Measurements from ENCODE around the gene SMIM32.

Gene SMIM32

DNA sequence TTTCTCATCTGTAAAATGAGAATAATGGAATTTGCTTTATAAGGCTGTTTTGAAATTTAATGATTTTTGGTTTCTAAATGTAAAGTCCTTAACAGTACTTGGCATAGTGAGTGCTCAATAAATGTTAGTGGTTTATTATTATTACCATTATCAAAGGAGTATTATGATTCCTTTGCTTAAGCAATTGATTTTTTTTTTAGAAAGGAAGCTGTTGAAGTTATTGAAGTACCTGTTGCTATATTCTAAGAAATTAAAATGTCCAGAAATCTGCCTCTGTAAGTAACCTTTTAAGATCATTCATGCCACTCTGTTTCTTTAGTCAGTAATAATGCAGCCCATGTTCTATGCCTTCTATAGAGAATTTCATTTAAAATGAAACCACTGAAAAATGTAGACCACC is 45.3 kb downstream of the SMIM32 start:
- H3K4me3 ChIP-seq (ENCODE audit: control insufficient read depth, low read depth, low read length) = no peak overlapping the region
- DNase-seq (ENCODE audit: low read depth) = no peak
- TF ChIP-seq, protein P1, sequence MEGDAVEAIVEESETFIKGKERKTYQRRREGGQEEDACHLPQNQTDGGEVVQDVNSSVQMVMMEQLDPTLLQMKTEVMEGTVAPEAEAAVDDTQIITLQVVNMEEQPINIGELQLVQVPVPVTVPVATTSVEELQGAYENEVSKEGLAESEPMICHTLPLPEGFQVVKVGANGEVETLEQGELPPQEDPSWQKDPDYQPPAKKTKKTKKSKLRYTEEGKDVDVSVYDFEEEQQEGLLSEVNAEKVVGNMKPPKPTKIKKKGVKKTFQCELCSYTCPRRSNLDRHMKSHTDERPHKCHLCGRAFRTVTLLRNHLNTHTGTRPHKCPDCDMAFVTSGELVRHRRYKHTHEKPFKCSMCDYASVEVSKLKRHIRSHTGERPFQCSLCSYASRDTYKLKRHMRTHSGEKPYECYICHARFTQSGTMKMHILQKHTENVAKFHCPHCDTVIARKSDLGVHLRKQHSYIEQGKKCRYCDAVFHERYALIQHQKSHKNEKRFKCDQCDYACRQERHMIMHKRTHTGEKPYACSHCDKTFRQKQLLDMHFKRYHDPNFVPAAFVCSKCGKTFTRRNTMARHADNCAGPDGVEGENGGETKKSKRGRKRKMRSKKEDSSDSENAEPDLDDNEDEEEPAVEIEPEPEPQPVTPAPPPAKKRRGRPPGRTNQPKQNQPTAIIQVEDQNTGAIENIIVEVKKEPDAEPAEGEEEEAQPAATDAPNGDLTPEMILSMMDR (conservative IDR thresholded peaks at IDR 0.05; ENCODE audit: control insufficient read depth, insufficient read depth, low read depth, low read length) = no peak

DNA sequence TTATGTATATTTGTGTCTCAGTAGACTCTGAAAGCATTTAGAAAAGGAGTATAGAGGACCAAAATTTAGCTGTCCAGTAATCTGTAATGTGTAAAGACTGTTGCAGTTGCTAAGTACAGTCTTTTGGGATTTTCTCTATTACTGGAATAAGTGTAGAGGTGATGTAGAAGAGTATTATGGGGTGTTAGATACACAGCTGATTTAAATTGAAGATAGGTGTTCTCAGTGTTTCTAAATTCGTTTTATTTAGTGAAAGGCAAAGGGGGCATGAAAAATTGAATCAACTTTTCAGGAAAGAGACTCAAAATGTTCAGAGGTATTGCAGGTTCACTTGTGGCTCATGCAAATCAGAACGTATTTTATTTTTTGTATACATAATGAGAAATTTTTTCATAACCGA is 46.8 kb downstream of the SMIM32 start:
- TF ChIP-seq, protein P1 (conservative IDR thresholded peaks at IDR 0.05; ENCODE audit: control insufficient read depth, insufficient read depth, low read depth, low read length) = no peak
- no peak for DNase-seq (ENCODE audit: low read depth)
- no peak overlapping the region for H3K4me3 ChIP-seq (ENCODE audit: control insufficient read depth, low read depth, low read length)

DNA sequence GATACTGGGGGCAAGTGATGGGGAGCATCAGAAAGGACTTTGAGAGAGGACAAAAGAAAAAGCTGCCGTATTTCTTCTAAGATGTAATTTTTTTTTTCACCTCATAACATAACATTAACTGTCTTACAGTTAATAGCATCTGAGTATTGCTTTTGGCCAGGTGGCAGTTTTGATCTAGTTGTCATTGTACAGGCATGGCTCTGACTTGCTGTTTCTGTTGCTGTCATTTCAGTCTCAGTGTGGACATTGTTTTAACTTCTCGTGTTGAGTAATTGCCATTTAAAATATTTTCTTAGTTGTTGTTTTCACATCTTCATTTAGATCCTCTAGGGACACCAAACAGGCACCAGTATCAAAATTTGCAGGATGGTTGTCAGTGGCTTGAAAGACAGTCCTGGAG is 47.9 kb downstream of the SMIM32 start:
- H3K4me3 ChIP-seq (ENCODE audit: control insufficient read depth, low read depth, low read length) = no peak overlapping the region
- DNase-seq (ENCODE audit: low read depth) = no peak
- TF ChIP-seq, protein P1 (conservative IDR thresholded peaks at IDR 0.05; ENCODE audit: control insufficient read depth, insufficient read depth, low read depth, low read length) = no peak

DNA sequence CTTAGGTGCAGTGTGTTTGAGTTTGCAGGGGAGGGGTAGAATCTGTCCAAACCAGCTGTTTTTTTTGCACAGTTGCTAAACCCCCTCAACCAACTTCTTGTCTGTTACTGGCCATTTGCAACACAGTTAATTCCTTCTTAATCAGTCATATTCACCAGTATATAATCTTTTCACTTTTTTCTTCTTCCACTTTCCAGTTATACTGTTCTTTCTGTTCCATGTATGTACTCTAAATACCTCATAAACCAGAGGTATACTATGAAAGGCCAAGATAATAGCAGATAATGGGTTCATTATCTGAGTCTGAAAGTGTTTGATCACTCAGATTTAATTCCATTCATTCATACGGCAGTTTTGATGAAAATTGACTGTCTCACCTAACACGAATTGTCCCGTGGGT is 49.2 kb downstream of the SMIM32 start:
- TF ChIP-seq, protein P1 (conservative IDR thresholded peaks at IDR 0.05; ENCODE audit: control insufficient read depth, insufficient read depth, low read depth, low read length) = no peak
- H3K4me3 ChIP-seq (ENCODE audit: control insufficient read depth, low read depth, low read length) = no peak overlapping the region
- no peak for DNase-seq (ENCODE audit: low read depth)

DNA sequence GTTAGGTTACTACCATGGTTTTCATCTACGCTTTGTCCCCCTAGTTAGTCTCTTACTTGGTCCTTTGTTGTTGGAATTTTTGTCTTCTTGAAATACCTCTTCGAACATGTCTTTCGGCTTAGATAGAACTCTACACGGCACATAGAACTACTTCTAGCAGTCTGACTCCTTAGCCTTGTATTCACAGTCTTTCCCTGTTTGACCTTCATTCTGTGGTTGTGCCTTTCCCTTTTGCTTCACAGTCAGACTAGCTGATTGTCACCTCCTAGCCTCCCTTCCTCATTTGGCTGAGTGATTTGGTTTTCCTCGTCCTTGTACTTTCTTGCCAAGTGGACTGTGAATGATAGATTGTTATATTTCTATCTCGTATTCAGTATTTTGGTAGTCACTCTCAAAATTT is 49.6 kb downstream of the SMIM32 start:
- TF ChIP-seq, protein P1 (conservative IDR thresholded peaks at IDR 0.05; ENCODE audit: control insufficient read depth, insufficient read depth, low read depth, low read length) = no peak
- H3K4me3 ChIP-seq (ENCODE audit: control insufficient read depth, low read depth, low read length) = no peak overlapping the region
- DNase-seq (ENCODE audit: low read depth) = no peak

DNA sequence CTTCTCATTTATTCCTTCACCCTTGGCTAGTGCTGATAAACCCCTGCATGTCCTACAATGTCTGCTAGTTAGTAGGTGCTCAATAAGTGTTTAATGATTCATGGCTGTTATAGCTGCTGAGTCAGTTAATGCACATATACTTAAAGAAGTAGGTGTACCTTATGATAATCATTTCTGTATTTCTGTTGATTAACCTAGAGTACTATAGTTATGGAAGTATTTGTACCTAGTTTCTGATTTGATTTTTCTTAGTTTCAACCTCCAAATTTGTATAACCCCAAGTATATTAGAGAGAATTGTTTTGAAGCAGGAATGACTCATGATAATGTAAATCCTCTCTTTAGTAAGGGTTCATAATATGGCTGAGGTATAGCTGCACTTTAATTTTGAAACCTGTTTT is 51.4 kb downstream of the SMIM32 start:
- TF ChIP-seq, protein P1 (conservative IDR thresholded peaks at IDR 0.05; ENCODE audit: control insufficient read depth, insufficient read depth, low read depth, low read length) = no peak
- DNase-seq (ENCODE audit: low read depth) = no peak
- H3K4me3 ChIP-seq (ENCODE audit: control insufficient read depth, low read depth, low read length) = no peak overlapping the region
